Inferior parietal cortex (tissue), 1 donor: ENCODE data around the gene ZBTB48.
"Not testable (repeated sequence)": the region's sequence is repeated elsewhere in the genome, so short reads cannot be mapped to it uniquely, and the experiment has no call there.

Experiments used
- DNase-seq: peaks from one replicate; pipeline ENCODE4 v3.0.0-alpha.2; 2016; ENCODE audit errors: extremely low spot score

Gene ZBTB48

GRCh38 chr1:6579374-6580118 lies at the start of gene ZBTB48:
TSS of gene ZBTB48 (plus strand) at chr1:6579994. CDS start at chr1:6580610, 616 bp downstream.
- peak; percentile 100 for DNase-seq

GRCh38 chr1:6530504-6531160 lies 49.2 kb upstream of the ZBTB48 start:
- DNase-seq: no peak

GRCh38 chr1:6531996-6532395 lies 47.8 kb upstream of the ZBTB48 start:
- DNase-seq: no peak

- DNase-seq: no peak
Measured at GRCh38 chr1:6534248-6534822, 45.5 kb upstream of the ZBTB48 start.

- DNase-seq: no peak
Measured at GRCh38 chr1:6535214-6535613, 44.6 kb upstream of the ZBTB48 start.

- DNase-seq: no peak
Measured at GRCh38 chr1:6536291-6536690, 43.5 kb upstream of the ZBTB48 start.

- DNase-seq: no peak
Measured at GRCh38 chr1:6538956-6539355, 40.8 kb upstream of the ZBTB48 start.

- no peak for DNase-seq
Measured at GRCh38 chr1:6544831-6545230, 35.0 kb upstream of the ZBTB48 start.

- DNase-seq: no peak
Measured at GRCh38 chr1:6545276-6546112, 34.3 kb upstream of the ZBTB48 start.

GRCh38 chr1:6546326-6546725 lies 33.5 kb upstream of the ZBTB48 start:
- DNase-seq: no peak

- no peak for DNase-seq
Measured at GRCh38 chr1:6547301-6547700, 32.5 kb upstream of the ZBTB48 start.

- DNase-seq: peak; percentile 94
Measured at GRCh38 chr1:6554031-6554906, 25.5 kb upstream of the ZBTB48 start, which contains the start of gene NOL9. TSS of gene NOL9 (minus strand) at chr1:6554513. CDS start at chr1:6554502, 11 bp downstream.

GRCh38 chr1:6554907-6555778 lies 24.7 kb upstream of the ZBTB48 start, which contains the start of gene TAS1R1:
TSS of gene TAS1R1 (plus strand) at chr1:6555307. CDS start at chr1:6555374, 67 bp downstream.
- no peak for DNase-seq

GRCh38 chr1:6557597-6557996 lies 22.2 kb upstream of the ZBTB48 start:
- DNase-seq: no peak

GRCh38 chr1:6559161-6559560 lies 20.6 kb upstream of the ZBTB48 start:
- not testable (repeated sequence) for DNase-seq

- no peak for DNase-seq
Measured at GRCh38 chr1:6560267-6560666, 19.5 kb upstream of the ZBTB48 start.

- DNase-seq: no peak
Measured at GRCh38 chr1:6569033-6569432, 10.8 kb upstream of the ZBTB48 start.

- no peak for DNase-seq
Measured at GRCh38 chr1:6570100-6570499, 9.7 kb upstream of the ZBTB48 start.

GRCh38 chr1:6570987-6571386 lies 8.8 kb upstream of the ZBTB48 start:
- no peak for DNase-seq
